B cell (primary cell): ENCODE measurements around the gene BCAS4.

ENCODE experiments used
- EZH2 ChIP-seq: IDR thresholded peaks from 2 replicates; pipeline ENCODE4 v1.6.1; 2012; ENCODE audit warnings: borderline replicate concordance, low read depth, mild to moderate bottlenecking, moderate library complexity, low read length; ENCODE audit not compliant: insufficient read depth, poor library complexity, severe bottlenecking
- TF ChIP-seq, protein P1 (sequence below): fragments of 200-600 bp; IDR thresholded peaks from one replicate; pipeline ENCODE4 v1.8.0; 2022; ENCODE audit warnings: antibody characterized with exemption, mild to moderate bottlenecking

DNA sequence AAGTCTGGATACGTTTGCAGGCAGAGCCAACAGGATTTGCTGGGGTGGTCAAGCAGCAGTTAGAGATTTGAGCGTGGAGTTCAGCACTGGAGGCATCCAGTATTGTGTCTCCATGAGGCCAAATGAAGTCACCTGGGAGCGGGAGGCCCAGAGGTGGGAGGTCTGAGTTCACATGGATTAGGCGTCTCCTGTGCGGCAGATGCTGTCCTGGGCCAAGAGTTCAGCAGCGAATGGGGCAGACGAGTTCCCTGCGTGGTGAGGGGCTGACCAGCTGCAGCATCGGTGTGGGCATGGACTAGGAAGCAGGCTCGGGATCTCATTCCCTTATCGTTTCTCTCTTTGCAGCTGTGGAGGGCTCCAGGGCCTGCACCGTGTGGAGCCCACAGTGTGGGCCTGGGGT is 66.2 kb downstream of the BCAS4 start:
- TF ChIP-seq, protein P1, sequence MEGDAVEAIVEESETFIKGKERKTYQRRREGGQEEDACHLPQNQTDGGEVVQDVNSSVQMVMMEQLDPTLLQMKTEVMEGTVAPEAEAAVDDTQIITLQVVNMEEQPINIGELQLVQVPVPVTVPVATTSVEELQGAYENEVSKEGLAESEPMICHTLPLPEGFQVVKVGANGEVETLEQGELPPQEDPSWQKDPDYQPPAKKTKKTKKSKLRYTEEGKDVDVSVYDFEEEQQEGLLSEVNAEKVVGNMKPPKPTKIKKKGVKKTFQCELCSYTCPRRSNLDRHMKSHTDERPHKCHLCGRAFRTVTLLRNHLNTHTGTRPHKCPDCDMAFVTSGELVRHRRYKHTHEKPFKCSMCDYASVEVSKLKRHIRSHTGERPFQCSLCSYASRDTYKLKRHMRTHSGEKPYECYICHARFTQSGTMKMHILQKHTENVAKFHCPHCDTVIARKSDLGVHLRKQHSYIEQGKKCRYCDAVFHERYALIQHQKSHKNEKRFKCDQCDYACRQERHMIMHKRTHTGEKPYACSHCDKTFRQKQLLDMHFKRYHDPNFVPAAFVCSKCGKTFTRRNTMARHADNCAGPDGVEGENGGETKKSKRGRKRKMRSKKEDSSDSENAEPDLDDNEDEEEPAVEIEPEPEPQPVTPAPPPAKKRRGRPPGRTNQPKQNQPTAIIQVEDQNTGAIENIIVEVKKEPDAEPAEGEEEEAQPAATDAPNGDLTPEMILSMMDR = no peak
- no peak for TF ChIP-seq EZH2
